Heart left ventricle (tissue), 16 donors: Measurements from ENCODE around the gene PAK3. TPM values are rescaled to one million over a fixed set of nuclear protein-coding genes. Genes with fewer than 3 reads are reported as not detected.

ENCODE experiments used
- ATAC-seq, 4 donors: fragments of 200-7000 bp; cut with Tn5 transposase; one replicate each; pipeline ENCODE4 v1.9.1; 2020 to 2022; ENCODE audit warnings: moderate library complexity in 4 of 4, mild to moderate bottlenecking in 3 of 4, moderate number of reproducible peaks in 1 of 4
- DNase-seq, 5 donors: peaks; one replicate each; pipeline ENCODE4 v3.0.0-alpha.2; 2020
- H3K27ac ChIP-seq, 12 donors: fragments of 200-600 bp; sonication (generic) in 4 of 12; one replicate each; pipeline versions ENCODE4 v1.5.0 to v1.8.0; 2016 to 2022; ENCODE audit warnings: mild to moderate bottlenecking in 2 of 12
- H3K27me3 ChIP-seq, 9 donors: fragments of 200-600 bp; sonication (generic) in 2 of 9; one replicate each; pipeline versions ENCODE4 v1.5.1 to v1.8.0; 2016 to 2022; ENCODE audit warnings: mild to moderate bottlenecking in 3 of 9
- H3K36me3 ChIP-seq, 9 donors: fragments of 200-600 bp; sonication (generic) in 2 of 9; one replicate each; pipeline versions ENCODE4 v1.5.0 to v1.8.0; 2018 to 2022; ENCODE audit warnings: mild to moderate bottlenecking in 2 of 9
- H3K4me1 ChIP-seq, 12 donors: fragments of 200-600 bp; sonication (generic) in 4 of 12; one replicate each; pipeline versions ENCODE4 v1.5.0 to v1.8.0; 2016 to 2022; ENCODE audit warnings: mild to moderate bottlenecking in 3 of 12
- H3K4me3 ChIP-seq, 12 donors: fragments of 200-600 bp; sonication (generic) in 4 of 12; one replicate each; pipeline versions ENCODE4 v1.5.0 to v1.8.0; 2017 to 2022; ENCODE audit warnings: mild to moderate bottlenecking in 9 of 12, moderate library complexity in 4 of 12
- H3K9me3 ChIP-seq, 12 donors: fragments of 200-600 bp; sonication (generic) in 4 of 12; one replicate each; pipeline versions ENCODE4 v1.5.0 to v1.8.0; 2016 to 2022; ENCODE audit warnings: mild to moderate bottlenecking in 1 of 12
- POLR2A ChIP-seq, 2 donors: fragments of 450-650 bp; IDR thresholded peaks; one replicate each; pipeline ENCODE4 v1.6.1; 2017; ENCODE audit warnings: antibody characterized with exemption in 2 of 2, mild to moderate bottlenecking in 2 of 2, moderate library complexity in 2 of 2
- WGBS, 4 donors: extraction: QIAGEN DNeasy Blood & Tissue Kit in 2 of 4; methylation state at CpG; one replicate each; pipeline versions ENCODE4 v1.1.5 to v1.1.7; 2013 to 2018; 5-methylcytosine and 5-hydroxymethylcytosine counted together
- intact Hi-C, 10 donors: fragments of 100-400 bp; cut with DNase I; formaldehyde crosslinking; loops; one replicate each; pipeline versions ENCODE4 v1.11.1 to v1.14.2; 2022
- polyA plus RNA-seq, 2 donors: library from polyadenylated mRNA; stranded (reverse); fragments of 200-250 nt; gene quantifications; one replicate each; pipeline ENCODE4 v1.2.3, GENCODE V29; 2013
- total RNA-seq, 9 donors: library from RNA; depleted of rRNA in 2 of 9; stranded (reverse); fragments of >200 nt in 2 of 9; fragmentation: NEBNext Ultra II Directional in 3 of 9; extraction: Animal tissue kit (Norgen Biotek cat#: 25700) in 3 of 9; gene quantifications; one replicate each; pipeline versions ENCODE4 v1.1.0 to v1.2.4, GENCODE V29; 2016 to 2023
- TF ChIP-seq, protein P1 (sequence below), 12 donors: fragments of 200-600 bp; sonication (generic) in 4 of 12; IDR thresholded peaks; one replicate each; pipeline versions ENCODE4 v1.5.0 to v1.8.0; 2018 to 2022; ENCODE audit warnings: antibody characterized with exemption in 12 of 12, mild to moderate bottlenecking in 5 of 12
- donor health status: ischemic (EF 13 %, LVEDD 7.1; RV severe dilation, severe dysfunction).
- donor health status: healthy with polysubstance abuse.
- donor health status: DM: no; HTN: yes; CAD: no.
- donor health status: DM: no; HTN: no; CAD: no.
- donor health status: ischemic (EF 25% LVEDD 6.9; RV normal size, moderate dysfunction).
- donor health status: ischemic (EF 25% LVEDD 5.7; RV mildly dilated, moderate dysfunction).
- donor health status: healthy.
- donor health status: DM: yes; HTN: yes; CAD: no.
- donor health status: ischemic (EF 35%, LVEDD 5.7; RV mildly dilated, moderate dysfunction).
- donor health status: nonischemic (EF 11% LVEDD 7.7; RV severe dilation, severe dysfunction).
- donor health status: DM: yes; HTN: yes; CAD: no.
- donor health status: PGD.
- donor health status: ischemic (EF 29% LVEDD 5.4; RV normal size, mild dysfunction).
- donor health status: nonischemic (EF 23%, LVEDD 6.1; RV moderate dilation, normal function).

PAK3 gene
- total and polyA plus RNA-seq, 11 donors = 0.04 to 1.1 (median 0.38) TPM; not detected in 1

DNA sequence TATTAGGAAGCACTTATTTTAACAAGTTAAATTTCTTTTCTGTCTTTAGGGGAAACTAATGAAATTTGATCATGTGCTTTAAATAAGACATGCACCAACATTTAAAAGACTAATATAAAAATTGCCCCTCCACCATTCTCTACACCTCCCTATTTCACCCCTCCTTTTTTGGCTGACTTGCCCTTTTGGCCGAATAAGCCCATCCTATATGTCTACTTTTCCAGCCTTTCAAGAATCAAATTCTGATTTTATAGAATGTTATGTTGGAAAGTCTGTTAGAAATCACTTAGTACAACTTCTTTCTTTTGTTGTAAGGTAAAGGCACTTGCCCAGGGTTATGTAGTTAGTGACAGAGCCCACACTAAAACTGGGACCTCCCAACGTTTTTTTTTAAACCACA is 172.5 kb downstream of the PAK3 start:
- 35 to 37% (median 37%) methylated on average over 2 of the region's 2 CpGs for WGBS, 4 donors
- Histone ChIP-seq H3K27me3 (peaks cover 0 to 49% (median 0%) of the 10 kb centered on the region in 9 donors), H3K27ac (no peak overlapping the region), H3K9me3 (no peaks in the 10 kb centered on the region), H3K36me3 (no peaks in the 10 kb centered on the region), H3K4me1 (no peaks in the 10 kb centered on the region), H3K4me3 (no peak overlapping the region)
- DNase-seq (no peak), ATAC-seq (no peak)
- TF ChIP-seq POLR2A (IDR thresholded peaks at IDR 0.05) = no peak
- TF ChIP-seq, protein P1, sequence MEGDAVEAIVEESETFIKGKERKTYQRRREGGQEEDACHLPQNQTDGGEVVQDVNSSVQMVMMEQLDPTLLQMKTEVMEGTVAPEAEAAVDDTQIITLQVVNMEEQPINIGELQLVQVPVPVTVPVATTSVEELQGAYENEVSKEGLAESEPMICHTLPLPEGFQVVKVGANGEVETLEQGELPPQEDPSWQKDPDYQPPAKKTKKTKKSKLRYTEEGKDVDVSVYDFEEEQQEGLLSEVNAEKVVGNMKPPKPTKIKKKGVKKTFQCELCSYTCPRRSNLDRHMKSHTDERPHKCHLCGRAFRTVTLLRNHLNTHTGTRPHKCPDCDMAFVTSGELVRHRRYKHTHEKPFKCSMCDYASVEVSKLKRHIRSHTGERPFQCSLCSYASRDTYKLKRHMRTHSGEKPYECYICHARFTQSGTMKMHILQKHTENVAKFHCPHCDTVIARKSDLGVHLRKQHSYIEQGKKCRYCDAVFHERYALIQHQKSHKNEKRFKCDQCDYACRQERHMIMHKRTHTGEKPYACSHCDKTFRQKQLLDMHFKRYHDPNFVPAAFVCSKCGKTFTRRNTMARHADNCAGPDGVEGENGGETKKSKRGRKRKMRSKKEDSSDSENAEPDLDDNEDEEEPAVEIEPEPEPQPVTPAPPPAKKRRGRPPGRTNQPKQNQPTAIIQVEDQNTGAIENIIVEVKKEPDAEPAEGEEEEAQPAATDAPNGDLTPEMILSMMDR (IDR thresholded peaks at IDR 0.05) = no peak
- intact Hi-C loops = loop anchor here in 5 of 10 donors (10.0 kb wide), 1 partner anchor 176 kb away; no protein-coding TSS in a partner anchor

DNA sequence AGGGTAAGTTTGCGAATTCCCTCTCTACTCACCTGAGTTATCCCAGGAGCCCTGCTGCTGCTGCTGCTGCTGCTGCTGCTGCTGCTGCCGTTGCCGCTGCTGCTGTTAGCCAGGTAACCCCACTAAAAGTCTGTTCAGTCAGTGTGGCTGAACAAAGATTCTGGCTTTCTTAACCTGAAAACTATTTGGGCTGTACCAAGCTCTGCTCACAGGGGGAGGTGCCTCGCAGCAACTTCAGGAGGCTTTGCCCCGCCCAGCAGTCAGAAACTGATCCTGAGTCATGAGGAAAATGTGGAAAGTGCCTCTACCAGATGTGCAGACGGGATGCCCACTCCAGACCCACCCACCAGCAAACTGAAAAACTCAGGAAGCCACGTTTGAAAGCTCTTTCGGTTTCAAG is 174.3 kb downstream of the PAK3 start, which contains the start of gene CAPN6:
CAPN6 (minus strand) TSS at position 145 of the 400 bp plus-strand sequence. CDS start 6,547 bp downstream, outside the sequence.
- H3K4me3 ChIP-seq = no peak within 1 kb of the TSS
- no peak within 1 kb of the TSS for H3K27ac ChIP-seq
- H3K4me1 ChIP-seq = no peaks in the 10 kb centered on the region
- no peaks in the 10 kb centered on the region for H3K9me3 ChIP-seq
- ATAC-seq = no peak
- DNase-seq = no peak
- H3K27me3 ChIP-seq = peaks cover 0 to 46% (median 0%) of the 10 kb centered on the region in 9 donors
- 32 to 45% (median 41%) methylated on average over 7 to 8 of the region's 8 CpGs for WGBS, 4 donors
- H3K36me3 ChIP-seq = no peaks in the 10 kb centered on the region
- intact Hi-C loops = no loop called here
- TF ChIP-seq, protein P1 (IDR thresholded peaks at IDR 0.05) = no peak
- TF ChIP-seq POLR2A (IDR thresholded peaks at IDR 0.05) = no peak

Other genes starting within 250 kb of the PAK3 start
- 1 to 10 TPM in 1 of 9 donors, under 1 TPM in 4, not detected in 4; 0.05 to 2.2 (median 0.46) TPM for gene CAPN6, start 174.3 kb downstream of the PAK3 start, total RNA-seq
- under 1 TPM in 1 of 2 donors, not detected in 1; 0.04 TPM for gene CAPN6, start 174.3 kb downstream of the PAK3 start, polyA plus RNA-seq